Measurements from ENCODE around the gene S100A9.

DNA sequence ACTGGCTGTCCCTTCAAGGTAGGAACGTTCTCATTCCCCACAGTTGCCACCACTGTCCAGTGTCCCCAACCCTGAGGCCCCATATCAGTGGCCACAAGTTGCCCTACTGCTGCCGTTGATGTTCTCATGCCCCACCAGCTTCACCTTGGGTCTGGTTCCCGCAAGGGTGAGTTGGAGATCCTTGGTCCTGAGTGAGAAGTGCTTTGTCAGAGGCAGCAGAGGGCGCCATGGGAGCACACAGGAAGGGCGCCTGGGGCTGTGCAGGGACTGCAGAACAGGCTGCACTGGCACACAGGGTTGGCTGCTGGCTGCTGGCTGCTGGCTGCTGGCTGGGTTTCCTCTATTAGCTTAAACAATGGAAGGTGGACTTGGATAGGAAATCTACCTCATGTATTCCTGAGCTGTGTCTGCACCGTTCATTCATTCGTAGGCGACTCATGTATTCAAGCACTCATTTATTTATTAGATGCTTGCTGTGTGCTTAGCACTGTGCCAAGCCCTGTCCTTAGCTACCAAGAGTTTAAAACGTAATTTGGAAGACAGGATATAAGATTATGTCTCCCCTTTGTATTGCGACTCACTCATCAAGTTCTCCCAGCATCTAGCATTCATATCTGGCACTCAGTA lies 2.1 kb upstream of the S100A9 start:
- TF ChIP-seq, protein P1, sequence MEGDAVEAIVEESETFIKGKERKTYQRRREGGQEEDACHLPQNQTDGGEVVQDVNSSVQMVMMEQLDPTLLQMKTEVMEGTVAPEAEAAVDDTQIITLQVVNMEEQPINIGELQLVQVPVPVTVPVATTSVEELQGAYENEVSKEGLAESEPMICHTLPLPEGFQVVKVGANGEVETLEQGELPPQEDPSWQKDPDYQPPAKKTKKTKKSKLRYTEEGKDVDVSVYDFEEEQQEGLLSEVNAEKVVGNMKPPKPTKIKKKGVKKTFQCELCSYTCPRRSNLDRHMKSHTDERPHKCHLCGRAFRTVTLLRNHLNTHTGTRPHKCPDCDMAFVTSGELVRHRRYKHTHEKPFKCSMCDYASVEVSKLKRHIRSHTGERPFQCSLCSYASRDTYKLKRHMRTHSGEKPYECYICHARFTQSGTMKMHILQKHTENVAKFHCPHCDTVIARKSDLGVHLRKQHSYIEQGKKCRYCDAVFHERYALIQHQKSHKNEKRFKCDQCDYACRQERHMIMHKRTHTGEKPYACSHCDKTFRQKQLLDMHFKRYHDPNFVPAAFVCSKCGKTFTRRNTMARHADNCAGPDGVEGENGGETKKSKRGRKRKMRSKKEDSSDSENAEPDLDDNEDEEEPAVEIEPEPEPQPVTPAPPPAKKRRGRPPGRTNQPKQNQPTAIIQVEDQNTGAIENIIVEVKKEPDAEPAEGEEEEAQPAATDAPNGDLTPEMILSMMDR (IDR thresholded peaks at IDR 0.05; ENCODE audit: control extremely low read depth in 1 of 3, insufficient read depth in 1 of 3, low read depth in 1 of 3, low read length in 3 of 3) = peak; percentile 85 to 94 (median 93)
- TF ChIP-seq GABPA (IDR thresholded peaks at IDR 0.05; ENCODE audit: borderline replicate concordance, insufficient read depth, low read length) (no peak), SP2 (IDR thresholded peaks at IDR 0.05; ENCODE audit: low read length) (no peak), EGR1 (IDR thresholded peaks at IDR 0.05; ENCODE audit: borderline replicate concordance, low read depth, low read length) (no peak), CBX5 (IDR thresholded peaks at IDR 0.05; ENCODE audit: low read depth, low read length) (no peak)
- TF ChIP-seq, protein P2, sequence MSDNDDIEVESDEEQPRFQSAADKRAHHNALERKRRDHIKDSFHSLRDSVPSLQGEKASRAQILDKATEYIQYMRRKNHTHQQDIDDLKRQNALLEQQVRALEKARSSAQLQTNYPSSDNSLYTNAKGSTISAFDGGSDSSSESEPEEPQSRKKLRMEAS (IDR thresholded peaks at IDR 0.05) = no peak
